T-helper 2 cell treated with Interferon-gamma antibody and Interleukin-4, amounts not matched to agents 5 μg/mL and 100 μg/mL, for 36 hours (primary cell): ENCODE data around the gene EID3.
"Not testable (repeated sequence)": the region's sequence is repeated elsewhere in the genome, so short reads cannot be mapped to it uniquely, and the experiment has no call there.

Source experiments
- DNase-seq: peaks from one replicate; pipeline ENCODE4 v3.0.0; 2021; ENCODE audit warnings: low spot score
- H3K27ac Mint-ChIP-seq: one replicate; pipeline ENCODE4 v1.8.0; 2021; ENCODE audit warnings: mild to moderate bottlenecking, mixed read lengths
- H3K27me3 Mint-ChIP-seq: one replicate; pipeline ENCODE4 v1.8.0; 2021; ENCODE audit warnings: low read depth, mixed read lengths
- H3K36me3 Mint-ChIP-seq: one replicate; pipeline ENCODE4 v1.8.0; 2021; ENCODE audit warnings: low read depth, mixed read lengths
- H3K4me1 Mint-ChIP-seq: one replicate; pipeline ENCODE4 v1.8.0; 2021; ENCODE audit warnings: low read depth, mixed read lengths
- H3K4me3 Mint-ChIP-seq: one replicate; pipeline ENCODE4 v1.8.0; 2022; ENCODE audit warnings: mild to moderate bottlenecking, moderate library complexity, mixed read lengths
- H3K9me3 Mint-ChIP-seq: one replicate; pipeline ENCODE4 v1.8.0; 2021; ENCODE audit warnings: mixed read lengths

The EID3 gene

DNA sequence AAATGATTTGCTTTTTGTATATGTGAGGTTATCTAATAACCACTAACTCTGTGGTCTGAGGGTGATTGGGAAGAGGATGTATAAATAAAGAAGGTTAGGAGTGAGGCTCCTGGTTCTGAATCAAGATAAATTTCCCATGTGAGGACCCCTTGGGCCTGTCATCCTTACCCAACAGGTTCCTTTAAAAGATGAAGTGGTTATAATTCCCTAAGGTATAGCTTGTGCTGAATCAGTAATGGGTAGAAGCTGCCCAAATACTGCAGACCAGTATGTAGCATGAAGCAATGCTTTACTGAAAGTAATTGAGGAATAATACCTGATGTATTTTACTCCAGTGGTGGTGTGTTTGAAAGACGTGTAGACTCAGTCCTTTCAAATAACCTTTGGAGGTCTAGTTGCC, 8.7 kb downstream of the EID3 start:
- Mint-ChIP-seq H3K27ac (no peak overlapping the region), H3K36me3 (peaks cover 49% of the 10 kb centered on the region), H3K9me3 (no peaks in the 10 kb centered on the region), H3K27me3 (no peaks in the 10 kb centered on the region), H3K4me1 (peaks cover 25% of the 10 kb centered on the region), H3K4me3 (no peak overlapping the region)
- DNase-seq, result no peak

DNA sequence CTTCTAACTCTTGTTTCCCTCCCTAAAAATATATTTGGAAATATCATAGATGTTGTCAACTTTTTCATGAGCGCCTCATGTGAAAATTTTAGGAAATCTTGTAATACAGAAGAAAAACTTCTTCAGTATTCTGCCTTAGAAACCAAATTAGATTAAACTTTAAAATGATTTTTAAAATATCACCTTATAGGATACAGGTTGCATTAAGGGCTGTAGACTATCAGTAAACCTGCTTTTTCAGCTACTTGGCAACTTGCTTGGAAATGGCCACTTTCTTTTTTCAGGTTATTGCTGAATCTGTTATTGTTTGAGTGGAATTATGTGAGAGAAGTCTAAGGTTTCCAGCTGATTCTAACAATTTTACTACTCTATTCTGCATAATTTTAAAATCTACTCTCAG, 9.1 kb downstream of the EID3 start:
- Mint-ChIP-seq H3K9me3 (no peaks in the 10 kb centered on the region), H3K4me3 (no peak overlapping the region), H3K27ac (no peak overlapping the region), H3K27me3 (no peaks in the 10 kb centered on the region), H3K4me1 (peaks cover 22% of the 10 kb centered on the region), H3K36me3 (peaks cover 49% of the 10 kb centered on the region)
- no peak for DNase-seq

DNA sequence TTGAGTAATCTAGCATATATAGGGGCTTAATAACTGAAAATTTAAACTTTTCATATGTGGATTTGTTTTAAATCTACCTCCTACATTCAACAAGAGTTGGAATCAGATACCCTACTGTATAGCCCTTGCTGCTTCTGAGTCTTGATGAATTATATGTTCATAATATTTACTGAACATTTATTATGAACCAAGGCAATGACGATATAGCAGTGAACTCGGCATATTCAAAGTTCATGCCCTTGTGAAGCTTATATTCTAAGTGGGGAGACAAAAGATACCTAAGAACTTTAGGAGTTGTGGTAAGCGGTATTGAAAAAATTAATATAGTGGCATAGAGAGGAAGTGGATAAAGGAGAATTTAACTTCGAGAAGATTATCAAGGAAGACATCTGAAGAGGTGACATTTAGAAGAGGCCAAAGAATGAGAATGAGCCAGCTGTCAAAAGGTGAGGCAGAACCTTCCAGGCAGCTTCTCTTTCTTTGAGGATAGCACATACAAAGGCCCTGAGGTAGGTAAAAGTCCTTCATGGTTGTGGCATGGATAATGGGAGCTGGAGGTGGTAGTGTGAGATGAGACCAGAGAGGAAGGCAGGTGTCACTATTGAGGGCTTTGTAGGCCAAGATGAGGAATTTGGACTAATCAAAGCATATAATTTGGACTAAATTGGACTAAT, 10.2 kb downstream of the EID3 start:
- Mint-ChIP-seq H3K27me3 (no peaks in the 10 kb centered on the region), H3K4me1 (peaks cover 18% of the 10 kb centered on the region), H3K4me3 (no peak overlapping the region), H3K9me3 (no peaks in the 10 kb centered on the region), H3K27ac (peak overlapping the region; percentile 41), H3K36me3 (peaks cover 51% of the 10 kb centered on the region)
- DNase-seq, result no peak

DNA sequence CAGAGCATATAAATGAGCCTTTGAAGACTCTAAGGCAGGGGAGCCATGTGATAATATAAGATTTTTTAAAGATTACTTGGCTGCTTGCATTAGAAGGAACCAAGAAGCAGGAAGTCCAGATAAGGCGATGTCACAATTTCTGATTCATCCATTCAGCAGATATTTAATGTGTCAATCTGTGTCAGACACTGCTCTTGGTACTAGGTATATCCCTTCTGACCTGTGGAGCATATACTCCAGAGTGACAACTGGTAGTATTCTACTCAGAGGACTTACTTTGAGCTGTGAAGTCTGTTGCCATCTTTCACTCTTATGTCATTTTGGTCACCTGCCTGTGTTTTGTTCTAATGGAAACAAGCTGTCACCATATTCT, 10.7 kb downstream of the EID3 start:
- Mint-ChIP-seq H3K36me3 (peaks cover 54% of the 10 kb centered on the region), H3K4me3 (no peak overlapping the region), H3K27ac (no peak overlapping the region), H3K9me3 (no peaks in the 10 kb centered on the region), H3K4me1 (peaks cover 17% of the 10 kb centered on the region), H3K27me3 (no peaks in the 10 kb centered on the region)
- DNase-seq, result no peak

DNA sequence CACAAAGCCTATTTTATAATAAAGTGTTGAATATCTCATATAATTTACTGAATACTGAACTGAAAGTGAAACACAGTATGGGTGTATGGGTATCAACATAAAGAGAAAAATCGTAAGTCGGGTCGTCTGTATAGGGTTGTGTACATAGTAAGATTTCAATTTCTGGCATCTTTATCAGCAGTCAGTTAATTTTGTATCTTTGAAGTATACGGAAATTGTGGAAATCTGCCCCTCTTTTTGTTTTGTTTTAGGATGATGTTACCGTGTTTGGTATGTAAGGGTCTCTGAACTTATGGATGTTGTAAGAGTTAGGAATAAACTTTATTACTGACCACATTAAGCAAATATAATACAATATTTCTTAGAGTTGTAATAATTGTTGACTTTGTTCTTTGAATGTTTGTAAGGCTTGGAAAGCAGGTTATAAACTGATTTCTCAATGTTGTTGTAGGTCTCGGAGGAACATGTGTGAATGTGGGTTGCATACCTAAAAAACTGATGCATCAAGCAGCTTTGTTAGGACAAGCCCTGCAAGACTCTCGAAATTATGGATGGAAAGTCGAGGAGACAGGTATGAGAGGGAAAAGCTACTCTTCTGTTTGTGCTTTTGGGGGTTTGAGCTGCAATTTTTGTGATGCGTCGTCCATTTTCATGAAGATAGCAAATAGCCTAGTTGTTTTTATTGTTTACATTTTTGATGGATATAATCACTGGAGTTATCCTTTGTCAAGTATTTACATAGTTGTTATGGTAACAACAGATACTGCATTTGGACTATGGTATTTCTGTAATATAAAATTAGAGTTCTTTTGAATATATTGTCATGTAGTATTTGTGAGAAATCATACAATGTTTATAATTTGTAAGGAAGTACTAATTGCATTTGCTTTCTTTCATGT, 12.0 kb downstream of the EID3 start:
- Mint-ChIP-seq H3K4me3 (no peak overlapping the region), H3K27ac (peak overlapping the region; percentile 28), H3K9me3 (no peaks in the 10 kb centered on the region), H3K4me1 (peaks cover 10% of the 10 kb centered on the region), H3K36me3 (peaks cover 55% of the 10 kb centered on the region), H3K27me3 (no peaks in the 10 kb centered on the region)
- no peak for DNase-seq

DNA sequence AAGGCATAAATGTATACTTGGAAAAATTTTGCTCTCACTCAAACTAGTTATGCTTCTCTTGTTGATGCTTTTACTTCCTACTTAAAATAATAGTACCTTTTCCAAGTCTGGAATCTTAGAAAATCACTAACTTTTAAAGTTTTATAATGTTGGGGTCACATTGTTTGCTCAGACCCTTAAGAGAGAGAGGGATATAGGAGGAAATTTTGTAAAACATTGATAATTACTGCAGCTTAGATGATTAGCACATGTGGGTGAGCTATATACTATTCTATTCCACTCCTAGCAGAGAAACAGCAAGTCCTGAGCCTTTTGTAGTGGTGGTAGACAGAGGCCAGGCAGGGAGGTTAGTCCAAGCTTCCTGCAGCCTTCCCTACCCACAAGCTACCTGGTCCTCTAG, 13.4 kb downstream of the EID3 start:
- peaks cover 11% of the 10 kb centered on the region for H3K4me1 Mint-ChIP-seq
- H3K27ac Mint-ChIP-seq, result no peak overlapping the region
- H3K9me3 Mint-ChIP-seq, result no peaks in the 10 kb centered on the region
- H3K36me3 Mint-ChIP-seq, result peaks cover 56% of the 10 kb centered on the region
- no peak for DNase-seq
- H3K27me3 Mint-ChIP-seq, result no peaks in the 10 kb centered on the region
- no peak overlapping the region for H3K4me3 Mint-ChIP-seq

DNA sequence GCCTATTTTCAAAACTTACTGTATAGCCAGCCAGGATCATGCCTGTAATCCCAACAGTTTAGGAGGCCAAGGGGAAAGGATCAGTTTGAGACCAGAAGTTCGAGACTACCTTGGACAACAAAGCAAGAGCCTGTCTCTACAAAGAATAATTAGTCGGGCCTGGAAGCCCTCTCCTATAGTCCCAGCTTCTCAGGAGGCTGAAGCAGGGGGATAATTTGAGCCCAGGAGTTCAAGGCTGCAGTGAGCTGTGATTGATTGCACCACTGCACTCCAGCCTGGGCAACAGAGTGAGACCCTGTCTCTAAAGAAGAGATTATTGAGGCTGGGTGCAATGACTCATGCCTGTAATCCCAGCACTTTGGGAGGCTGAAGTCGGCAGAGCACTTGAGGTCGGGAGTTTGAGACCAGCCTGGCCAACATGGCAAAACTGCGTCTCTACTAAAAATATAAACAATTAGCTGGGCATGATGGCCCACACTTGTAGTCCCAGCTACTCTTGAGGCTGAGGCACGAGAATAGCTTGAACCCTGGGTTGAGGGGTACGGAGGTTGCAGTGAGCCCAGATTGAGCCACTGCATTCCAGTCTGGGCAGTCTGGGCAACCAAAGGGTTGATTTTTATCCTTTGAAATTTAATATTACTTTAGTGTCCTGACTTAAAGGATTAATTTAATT, 14.1 kb downstream of the EID3 start:
- Mint-ChIP-seq H3K4me3 (no peak overlapping the region), H3K27me3 (no peaks in the 10 kb centered on the region), H3K4me1 (peaks cover 12% of the 10 kb centered on the region), H3K27ac (no peak overlapping the region), H3K9me3 (no peaks in the 10 kb centered on the region), H3K36me3 (peaks cover 54% of the 10 kb centered on the region)
- DNase-seq, result no peak

DNA sequence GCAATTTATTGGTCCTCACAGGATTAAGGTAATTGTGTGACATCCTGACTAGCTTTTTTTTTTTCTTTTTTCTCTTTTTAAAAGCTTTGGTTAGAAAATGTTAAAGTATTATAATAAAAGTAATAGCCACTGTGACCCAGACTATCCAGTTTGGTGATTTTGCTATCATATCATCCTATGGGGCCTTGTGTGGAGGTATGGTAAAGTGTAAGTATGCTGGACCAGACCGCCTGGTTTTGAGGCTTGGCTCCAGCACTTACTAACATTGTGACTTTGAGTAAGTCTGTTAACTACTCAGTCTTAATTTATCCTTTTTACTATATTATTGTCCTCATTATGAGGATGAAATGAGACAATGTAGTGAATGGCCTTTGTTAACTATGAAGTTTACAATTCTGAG, 15.5 kb downstream of the EID3 start:
- peaks cover 48% of the 10 kb centered on the region for H3K36me3 Mint-ChIP-seq
- no peak overlapping the region for H3K27ac Mint-ChIP-seq
- no peaks in the 10 kb centered on the region for H3K27me3 Mint-ChIP-seq
- no peak overlapping the region for H3K4me3 Mint-ChIP-seq
- no peaks in the 10 kb centered on the region for H3K9me3 Mint-ChIP-seq
- peaks cover 7% of the 10 kb centered on the region for H3K4me1 Mint-ChIP-seq
- DNase-seq, result no peak

DNA sequence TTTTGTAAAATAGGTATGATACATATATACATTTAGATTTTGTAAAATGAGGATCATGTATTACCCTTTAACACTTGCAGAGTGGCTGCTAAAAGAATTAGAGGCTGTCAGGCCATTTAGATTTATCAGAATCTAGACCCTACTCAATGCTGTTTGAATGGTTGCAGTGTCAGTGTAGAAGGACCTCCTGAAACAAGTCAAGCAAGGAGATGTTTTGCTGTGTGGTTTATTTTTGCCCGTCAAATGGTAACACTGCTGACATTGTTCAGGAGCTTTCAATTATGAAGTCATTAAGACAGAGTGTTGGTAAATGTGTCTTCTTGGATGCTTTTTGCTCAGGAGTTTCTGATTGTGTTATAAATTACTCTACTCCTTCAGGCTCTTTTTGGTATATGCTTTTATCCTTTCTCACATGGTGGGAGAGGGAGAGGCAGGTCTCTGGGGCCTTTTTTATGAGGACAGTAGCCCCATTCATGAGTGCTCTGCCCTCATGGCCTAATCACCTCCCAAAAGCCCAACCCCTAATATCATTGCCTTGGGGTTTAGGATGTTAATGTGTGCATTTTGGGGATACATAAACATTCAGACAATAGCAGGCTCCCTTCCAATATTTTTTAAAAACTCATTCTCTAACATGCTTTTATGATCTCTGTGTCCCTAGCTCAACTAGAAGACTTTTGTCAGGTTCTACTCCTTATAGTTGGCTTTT, 16.5 kb downstream of the EID3 start:
- Mint-ChIP-seq H3K4me3 (no peak overlapping the region), H3K9me3 (no peaks in the 10 kb centered on the region), H3K36me3 (peaks cover 50% of the 10 kb centered on the region), H3K27me3 (no peaks in the 10 kb centered on the region), H3K4me1 (peaks cover 6% of the 10 kb centered on the region), H3K27ac (no peak overlapping the region)
- DNase-seq, result no peak

DNA sequence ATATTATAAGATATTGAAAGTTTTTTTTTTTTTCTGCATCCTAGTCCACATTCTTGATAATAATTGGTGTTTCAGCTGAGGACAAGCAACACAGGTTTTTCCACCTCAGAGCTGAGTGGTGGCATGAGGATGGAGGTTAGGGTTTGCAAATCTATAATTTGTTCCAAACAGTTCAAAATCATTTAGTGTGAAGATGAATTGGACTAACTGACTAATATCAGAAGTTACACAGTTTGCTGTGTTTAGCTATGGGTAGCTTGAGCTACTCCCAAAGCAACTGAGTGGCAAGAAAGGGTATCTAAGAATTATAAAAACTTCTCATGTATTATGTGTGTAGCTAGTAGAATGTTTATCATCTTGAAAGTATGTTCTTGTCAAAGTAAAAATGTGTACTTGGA, 17.1 kb downstream of the EID3 start:
- H3K4me1 Mint-ChIP-seq, result peaks cover 4% of the 10 kb centered on the region
- no peaks in the 10 kb centered on the region for H3K27me3 Mint-ChIP-seq
- H3K9me3 Mint-ChIP-seq, result no peaks in the 10 kb centered on the region
- H3K27ac Mint-ChIP-seq, result no peak overlapping the region
- no peak for DNase-seq
- H3K4me3 Mint-ChIP-seq, result no peak overlapping the region
- H3K36me3 Mint-ChIP-seq, result peaks cover 49% of the 10 kb centered on the region

DNA sequence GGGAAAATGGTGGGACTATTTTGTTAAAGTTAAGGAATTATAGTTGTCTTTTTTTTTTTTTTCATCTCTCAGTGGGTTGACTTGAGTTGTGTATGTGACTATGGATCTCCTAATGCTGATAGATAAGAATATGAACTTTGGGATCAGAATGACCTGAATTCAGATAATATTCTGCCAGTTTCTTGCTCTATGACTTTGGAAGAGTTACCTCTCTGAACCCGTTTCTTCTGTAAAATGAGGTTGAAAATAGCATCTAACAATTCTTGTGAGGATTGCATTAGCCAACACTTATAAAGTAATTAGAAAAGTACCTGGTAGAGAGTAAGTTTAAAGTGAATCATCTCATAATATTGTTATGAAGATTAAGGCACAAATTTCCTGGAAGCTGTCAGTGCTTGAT, 18.4 kb downstream of the EID3 start:
- no peak overlapping the region for H3K27ac Mint-ChIP-seq
- H3K4me3 Mint-ChIP-seq, result no peak overlapping the region
- no peaks in the 10 kb centered on the region for H3K27me3 Mint-ChIP-seq
- peaks cover 43% of the 10 kb centered on the region for H3K36me3 Mint-ChIP-seq
- no peak for DNase-seq
- peaks cover 4% of the 10 kb centered on the region for H3K4me1 Mint-ChIP-seq
- no peaks in the 10 kb centered on the region for H3K9me3 Mint-ChIP-seq

DNA sequence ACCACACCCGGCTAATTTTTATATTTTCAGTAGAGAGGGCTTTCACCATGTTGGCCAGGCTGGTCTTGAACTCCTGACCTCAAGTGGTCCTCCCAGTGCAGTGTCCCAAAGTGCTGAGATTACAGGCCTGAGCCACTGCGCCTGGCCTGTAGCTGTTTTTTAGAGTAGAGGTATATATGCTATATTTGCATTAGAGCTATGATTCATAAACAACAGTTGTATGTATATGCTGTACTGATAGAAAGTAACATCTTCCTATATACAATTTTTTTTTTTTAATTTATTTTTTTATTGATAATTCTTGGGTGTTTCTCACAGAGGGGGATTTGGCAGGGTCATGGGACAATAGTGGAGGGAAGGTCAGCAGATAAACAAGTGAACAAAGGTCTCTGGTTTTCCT, 19.0 kb downstream of the EID3 start:
- DNase-seq, H3K27ac Mint-ChIP-seq, H3K4me1 Mint-ChIP-seq, H3K9me3 Mint-ChIP-seq, H3K4me3 Mint-ChIP-seq, H3K27me3 Mint-ChIP-seq: not testable (repeated sequence)
- peaks cover 49% of the 10 kb centered on the region for H3K36me3 Mint-ChIP-seq

DNA sequence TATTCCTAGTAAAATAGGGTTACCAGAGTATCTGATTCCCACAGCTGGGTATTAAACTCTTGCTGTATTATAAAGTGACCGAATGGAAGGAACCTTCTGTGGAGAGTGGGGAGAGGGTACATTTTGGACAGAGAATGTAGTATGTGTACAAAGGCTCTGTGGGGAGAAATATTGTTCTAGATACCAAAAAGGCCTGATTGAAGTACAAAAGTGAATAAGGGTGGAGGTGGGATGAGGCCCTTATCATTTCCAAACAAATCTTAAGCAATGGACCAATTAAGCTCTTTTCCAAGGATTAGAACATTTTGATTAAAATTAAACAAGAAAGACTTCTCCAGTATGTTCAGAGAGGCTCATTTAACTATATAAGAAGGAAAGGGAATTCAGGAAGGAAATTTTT, 20.4 kb downstream of the EID3 start:
- Mint-ChIP-seq H3K9me3 (no peaks in the 10 kb centered on the region), H3K27ac (no peak overlapping the region), H3K27me3 (no peaks in the 10 kb centered on the region), H3K4me1 (peaks cover 2% of the 10 kb centered on the region), H3K4me3 (no peak overlapping the region), H3K36me3 (peaks cover 52% of the 10 kb centered on the region)
- DNase-seq, result no peak

DNA sequence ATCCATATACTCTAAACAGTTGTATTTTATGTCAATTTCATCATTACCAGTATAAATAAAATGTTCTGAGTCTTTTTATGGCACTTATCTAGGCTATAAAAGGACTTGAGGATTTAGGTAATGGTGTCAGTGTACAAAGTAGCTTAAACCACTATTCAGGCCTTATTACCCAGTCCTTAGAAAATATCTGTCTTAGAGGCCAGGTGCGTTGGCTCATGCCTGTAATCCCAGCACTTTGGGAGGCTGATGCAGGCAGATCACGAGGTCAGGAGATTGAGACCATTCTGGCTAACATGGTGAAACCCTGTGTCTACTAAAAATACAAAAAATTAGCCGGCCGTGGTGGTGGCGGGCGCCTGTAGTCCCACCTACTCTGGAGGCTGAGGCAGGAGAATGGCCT, 24.7 kb downstream of the EID3 start:
- not testable (repeated sequence) for H3K9me3 Mint-ChIP-seq, H3K27ac Mint-ChIP-seq, H3K4me1 Mint-ChIP-seq, H3K27me3 Mint-ChIP-seq, H3K4me3 Mint-ChIP-seq, DNase-seq
- H3K36me3 Mint-ChIP-seq, result peaks cover 50% of the 10 kb centered on the region
